ENCODE results near the gene THAP10.

Gene THAP10

GRCh38 chr15:70867911-70868467, 24.2 kb downstream of the THAP10 start:
- Histone ChIP-seq H3K4ac (ENCODE audit: low read depth in 1 of 2, low read length in 2 of 2) (no peak overlapping the region), H2BK120ac (ENCODE audit: low read depth, low read length) (no peak overlapping the region), H3K23ac (ENCODE audit: low read length in 2 of 2) (no peak overlapping the region), H2AFZ (ENCODE audit: low read depth, low read length) (no peak overlapping the region), H3K4me1 (ENCODE audit: control insufficient read depth, insufficient read depth, low read depth, low read length) (peaks cover 8% of the 10 kb centered on the region), H2BK12ac (ENCODE audit: low read length in 2 of 2) (no peak overlapping the region), H3K27ac (ENCODE audit: low read length, poor library complexity, severe bottlenecking) (no peak overlapping the region), H3K18ac (ENCODE audit: low read depth in 1 of 2, low read length in 2 of 2) (no peak overlapping the region), H3K9ac (ENCODE audit: low read length) (peak overlapping the region; percentile 55), H2BK15ac (ENCODE audit: low read depth, poor library complexity, severe bottlenecking) (no peak overlapping the region), H3K4me2 (ENCODE audit: low read length, poor library complexity, severe bottlenecking) (no peak overlapping the region), H3K14ac (ENCODE audit: low read length in 2 of 2) (no peak overlapping the region), H4K91ac (ENCODE audit: low read length) (no peak overlapping the region), H2AK5ac (ENCODE audit: low read length, severe bottlenecking) (peak overlapping the region; percentile 46), H3K36me3 (ENCODE audit: control insufficient read depth in 1 of 2, insufficient read depth in 2 of 2, low read depth in 1 of 2, low read length in 2 of 2) (no peaks in the 10 kb centered on the region), H3K27me3 (ENCODE audit: control insufficient read depth in 1 of 2, insufficient read depth in 1 of 2, low read length in 2 of 2) (no peaks in the 10 kb centered on the region), H3K9me3 (ENCODE audit: control insufficient read depth, low read length) (no peaks in the 10 kb centered on the region), H3K4me3 (ENCODE audit: insufficient read depth in 1 of 2, low read depth in 1 of 2, low read length in 2 of 2) (peak overlapping the region in 1 of 2 experiments; percentile 28), H4K8ac (ENCODE audit: low read length) (no peak overlapping the region), H3K79me1 (replicated peaks; ENCODE audit: low read length, poor library complexity, severe bottlenecking) (no peaks in the 10 kb centered on the region), H2BK5ac (ENCODE audit: low read depth, low read length, poor library complexity, severe bottlenecking) (no peak overlapping the region)
- DNase-seq: peak; percentile 63
- 52% methylated on average over 3 of the region's 6 CpGs for WGBS

DNA sequence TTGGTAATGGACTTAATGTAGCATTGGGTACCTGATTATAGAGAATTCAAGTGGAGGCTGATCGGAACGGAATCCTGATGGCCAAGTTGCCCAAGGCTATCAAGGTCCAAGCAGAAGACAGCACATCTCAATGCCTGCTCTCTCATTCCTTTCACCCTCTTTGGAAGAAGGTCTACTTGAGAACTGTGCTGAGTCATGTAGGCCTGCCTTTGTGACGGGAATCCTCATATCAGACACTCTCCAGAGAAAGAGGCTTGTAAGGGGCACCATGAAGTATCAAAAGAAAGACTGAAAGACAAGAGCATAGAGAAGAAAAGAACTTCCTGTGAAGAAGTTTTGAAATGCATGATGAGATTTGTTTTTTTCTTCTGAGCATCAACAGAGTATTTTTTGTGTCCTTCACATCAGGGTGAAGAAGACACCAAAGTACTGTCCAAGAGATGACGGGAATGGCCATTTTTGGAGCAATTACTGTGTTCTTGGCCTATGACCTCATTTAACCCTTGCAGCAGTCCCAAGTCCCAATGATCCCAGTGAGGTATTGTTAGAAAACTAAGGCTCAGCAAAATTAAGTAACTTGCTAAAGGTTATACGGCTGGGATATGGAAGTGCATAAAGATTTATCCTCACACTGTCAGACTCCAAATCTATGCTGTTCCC, 25.1 kb downstream of the THAP10 start:
- Histone ChIP-seq H3K23ac (ENCODE audit: low read length in 2 of 2) (no peak overlapping the region), H2BK5ac (ENCODE audit: low read depth, low read length, poor library complexity, severe bottlenecking) (no peak overlapping the region), H4K8ac (ENCODE audit: low read length) (no peak overlapping the region), H3K9ac (ENCODE audit: low read length) (peak overlapping the region; percentile 55), H2BK15ac (ENCODE audit: low read depth, poor library complexity, severe bottlenecking) (no peak overlapping the region), H2AFZ (ENCODE audit: low read depth, low read length) (no peak overlapping the region), H2BK12ac (ENCODE audit: low read length in 2 of 2) (peak overlapping the region in 1 of 2 experiments; percentile 6), H3K79me1 (replicated peaks; ENCODE audit: low read length, poor library complexity, severe bottlenecking) (no peaks in the 10 kb centered on the region), H3K36me3 (ENCODE audit: control insufficient read depth in 1 of 2, insufficient read depth in 2 of 2, low read depth in 1 of 2, low read length in 2 of 2) (no peaks in the 10 kb centered on the region), H4K91ac (ENCODE audit: low read length) (no peak overlapping the region), H3K4me2 (ENCODE audit: low read length, poor library complexity, severe bottlenecking) (no peak overlapping the region), H3K4ac (ENCODE audit: low read depth in 1 of 2, low read length in 2 of 2) (peak overlapping the region in 1 of 2 experiments; percentile 42), H2AK5ac (ENCODE audit: low read length, severe bottlenecking) (no peak overlapping the region), H3K18ac (ENCODE audit: low read depth in 1 of 2, low read length in 2 of 2) (no peak overlapping the region), H3K4me3 (ENCODE audit: insufficient read depth in 1 of 2, low read depth in 1 of 2, low read length in 2 of 2) (peak overlapping the region in 1 of 2 experiments; percentile 28), H3K27ac (ENCODE audit: low read length, poor library complexity, severe bottlenecking) (no peak overlapping the region), H3K4me1 (ENCODE audit: control insufficient read depth, insufficient read depth, low read depth, low read length) (peaks cover 10% of the 10 kb centered on the region), H3K27me3 (ENCODE audit: control insufficient read depth in 1 of 2, insufficient read depth in 1 of 2, low read length in 2 of 2) (no peaks in the 10 kb centered on the region), H3K9me3 (ENCODE audit: control insufficient read depth, low read length) (no peaks in the 10 kb centered on the region), H2BK120ac (ENCODE audit: low read depth, low read length) (no peak overlapping the region), H3K14ac (ENCODE audit: low read length in 2 of 2) (no peak overlapping the region)
- peak; percentile 63 for DNase-seq
- 92% methylated on average over 5 of the region's 5 CpGs for WGBS

- peak overlapping the region in 1 of 2 experiments; percentile 16 for H3K4me3 ChIP-seq (ENCODE audit: insufficient read depth in 1 of 2, low read depth in 1 of 2, low read length in 2 of 2)
- H3K9ac ChIP-seq (ENCODE audit: low read length): peak overlapping the region; percentile 59
- H3K14ac ChIP-seq (ENCODE audit: low read length in 2 of 2): peak overlapping the region in 1 of 2 experiments; percentile 35
- no peak overlapping the region for H2BK15ac ChIP-seq (ENCODE audit: low read depth, poor library complexity, severe bottlenecking)
- no peak overlapping the region for H4K8ac ChIP-seq (ENCODE audit: low read length)
- peak overlapping the region; percentile 45 for H4K91ac ChIP-seq (ENCODE audit: low read length)
- 38% methylated on average over 4 of the region's 4 CpGs for WGBS
- H2AK5ac ChIP-seq (ENCODE audit: low read length, severe bottlenecking): peak overlapping the region; percentile 31
- H3K9me3 ChIP-seq (ENCODE audit: control insufficient read depth, low read length): no peaks in the 10 kb centered on the region
- peak overlapping the region; percentile 80 to 90 for H2BK12ac ChIP-seq (ENCODE audit: low read length in 2 of 2)
- H2AFZ ChIP-seq (ENCODE audit: low read depth, low read length): no peak overlapping the region
- DNase-seq: peak; percentile 82
- peak overlapping the region in 1 of 2 experiments; percentile 60 for H3K4ac ChIP-seq (ENCODE audit: low read depth in 1 of 2, low read length in 2 of 2)
- H2BK5ac ChIP-seq (ENCODE audit: low read depth, low read length, poor library complexity, severe bottlenecking): peak overlapping the region; percentile 15
- no peak overlapping the region for H3K23ac ChIP-seq (ENCODE audit: low read length in 2 of 2)
- H3K4me1 ChIP-seq (ENCODE audit: control insufficient read depth, insufficient read depth, low read depth, low read length): peaks cover 5% of the 10 kb centered on the region
- no peak overlapping the region for H2BK120ac ChIP-seq (ENCODE audit: low read depth, low read length)
- no peaks in the 10 kb centered on the region for H3K36me3 ChIP-seq (ENCODE audit: control insufficient read depth in 1 of 2, insufficient read depth in 2 of 2, low read depth in 1 of 2, low read length in 2 of 2)
- H3K18ac ChIP-seq (ENCODE audit: low read depth in 1 of 2, low read length in 2 of 2): peak overlapping the region; percentile 41 to 98
- peaks cover 2% of the 10 kb centered on the region for H3K79me1 ChIP-seq (replicated peaks; ENCODE audit: low read length, poor library complexity, severe bottlenecking)
- no peak overlapping the region for H3K4me2 ChIP-seq (ENCODE audit: low read length, poor library complexity, severe bottlenecking)
- H3K27ac ChIP-seq (ENCODE audit: low read length, poor library complexity, severe bottlenecking): peak overlapping the region; percentile 75
- H3K27me3 ChIP-seq (ENCODE audit: control insufficient read depth in 1 of 2, insufficient read depth in 1 of 2, low read length in 2 of 2): no peaks in the 10 kb centered on the region
Observed at GRCh38 chr15:70863450-70864218, 28.6 kb downstream of the THAP10 start.

- Histone ChIP-seq H3K27ac (ENCODE audit: low read length, poor library complexity, severe bottlenecking) (no peak overlapping the region), H3K9me3 (ENCODE audit: control insufficient read depth, low read length) (no peaks in the 10 kb centered on the region), H3K9ac (ENCODE audit: low read length) (no peak overlapping the region), H3K4me1 (ENCODE audit: control insufficient read depth, insufficient read depth, low read depth, low read length) (peaks cover 9% of the 10 kb centered on the region), H3K36me3 (ENCODE audit: control insufficient read depth in 1 of 2, insufficient read depth in 2 of 2, low read depth in 1 of 2, low read length in 2 of 2) (no peaks in the 10 kb centered on the region), H3K14ac (ENCODE audit: low read length in 2 of 2) (no peak overlapping the region), H3K79me1 (replicated peaks; ENCODE audit: low read length, poor library complexity, severe bottlenecking) (peaks cover 2% of the 10 kb centered on the region), H3K4ac (ENCODE audit: low read depth in 1 of 2, low read length in 2 of 2) (no peak overlapping the region), H3K18ac (ENCODE audit: low read depth in 1 of 2, low read length in 2 of 2) (no peak overlapping the region), H2AFZ (ENCODE audit: low read depth, low read length) (no peak overlapping the region), H2BK15ac (ENCODE audit: low read depth, poor library complexity, severe bottlenecking) (no peak overlapping the region), H3K4me3 (ENCODE audit: insufficient read depth in 1 of 2, low read depth in 1 of 2, low read length in 2 of 2) (no peak overlapping the region), H2BK120ac (ENCODE audit: low read depth, low read length) (no peak overlapping the region), H2BK12ac (ENCODE audit: low read length in 2 of 2) (no peak overlapping the region), H3K27me3 (ENCODE audit: control insufficient read depth in 1 of 2, insufficient read depth in 1 of 2, low read length in 2 of 2) (no peaks in the 10 kb centered on the region), H2AK5ac (ENCODE audit: low read length, severe bottlenecking) (no peak overlapping the region), H4K91ac (ENCODE audit: low read length) (no peak overlapping the region), H3K23ac (ENCODE audit: low read length in 2 of 2) (no peak overlapping the region), H3K4me2 (ENCODE audit: low read length, poor library complexity, severe bottlenecking) (no peak overlapping the region), H4K8ac (ENCODE audit: low read length) (no peak overlapping the region), H2BK5ac (ENCODE audit: low read depth, low read length, poor library complexity, severe bottlenecking) (no peak overlapping the region)
- WGBS: 87% methylated on average over 11 of the region's 11 CpGs
- DNase-seq: no peak
Observed at GRCh38 chr15:70859998-70860397, 32.2 kb downstream of the THAP10 start.
